ENCODE results near the gene GLUL. TPM values are rescaled to one million over a fixed set of nuclear protein-coding genes. Genes with fewer than 3 reads are reported as not detected.

Gene GLUL
- total RNA-seq, 1 donor from 2014 or later, result 522 TPM

GRCh38 chr1:182332261-182333060 lies 59.1 kb downstream of the GLUL start:
- Mint-ChIP-seq H3K4me3 (no peak overlapping the region), H3K36me3 (ENCODE audit: low read depth) (no peaks in the 10 kb centered on the region), H3K4me1 (peaks cover 22% of the 10 kb centered on the region), H3K27ac (ENCODE audit: unreplicated experiment) (no peak overlapping the region), H3K27me3 (ENCODE audit: low read depth) (no peaks in the 10 kb centered on the region), H3K9me3 (no peaks in the 10 kb centered on the region)
- no peak for DNase-seq (ENCODE audit: low read depth, low spot score)
- TF ChIP-seq CTCF (conservative IDR thresholded peaks at IDR 0.05), result no peak

Other genes with a start within 250 kb of the GLUL start
- not detected in 2 replicates for gene TEDDM1, start 8.9 kb upstream of the GLUL start, total RNA-seq
- not detected in 2 replicates for gene RGSL1, start 58.4 kb upstream of the GLUL start, total RNA-seq
- gene RNASEL, start 197.5 kb upstream of the GLUL start, total RNA-seq, result 3.3 and 3.4 TPM in 2 replicates
- 5.8 and 6.4 TPM in 2 replicates for gene RGS16, start 212.6 kb upstream of the GLUL start, total RNA-seq